ENCODE data around the gene PIK3CD.

PIK3CD gene

DNA sequence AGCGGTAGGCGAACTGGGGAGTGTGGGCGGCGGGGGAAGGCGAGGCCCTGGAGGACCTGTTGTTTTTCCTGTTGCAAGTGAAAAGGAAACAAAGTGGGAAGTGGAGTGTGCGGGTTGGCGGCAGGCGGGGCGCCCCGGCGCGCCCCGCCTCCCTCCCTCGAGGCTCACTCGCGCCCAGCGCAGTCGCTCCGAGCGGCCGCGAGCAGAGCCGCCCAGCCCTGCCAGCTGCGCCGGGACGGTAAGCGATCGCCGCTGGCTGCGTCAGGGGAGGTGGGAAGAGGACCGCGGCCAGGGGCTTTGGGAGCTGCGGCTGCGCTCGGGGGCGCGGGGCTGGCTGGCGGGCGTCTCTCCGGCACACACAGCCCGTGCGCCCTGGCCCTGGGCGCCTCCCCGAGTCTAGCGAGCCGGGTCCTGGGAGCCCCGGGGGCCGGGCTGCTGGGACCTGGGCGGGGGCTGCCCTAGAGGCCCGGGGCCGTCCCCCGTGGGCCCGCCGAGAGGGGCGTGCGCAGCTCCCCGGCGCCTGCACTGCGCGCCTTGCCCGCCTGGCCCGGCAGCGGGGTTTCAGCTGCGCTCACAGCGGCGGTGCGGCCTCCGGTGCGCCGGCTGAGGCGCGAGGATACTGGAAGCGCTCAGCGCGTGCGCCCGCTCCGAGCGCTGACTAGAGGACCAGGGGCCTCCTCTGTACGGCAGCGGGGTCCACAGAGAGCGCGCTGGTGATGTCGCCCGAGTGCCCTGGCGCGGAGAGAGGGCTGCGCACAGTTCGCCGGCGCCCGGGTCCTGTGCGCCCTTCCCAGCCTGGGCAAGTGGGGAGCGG, at the start of gene PIK3CD:
Gene PIK3CD (plus strand): TSS at position 167 of the 814 bp plus-strand sequence. CDS start 58,725 bp downstream, outside the sequence.
- DNase-seq = no peak

DNA sequence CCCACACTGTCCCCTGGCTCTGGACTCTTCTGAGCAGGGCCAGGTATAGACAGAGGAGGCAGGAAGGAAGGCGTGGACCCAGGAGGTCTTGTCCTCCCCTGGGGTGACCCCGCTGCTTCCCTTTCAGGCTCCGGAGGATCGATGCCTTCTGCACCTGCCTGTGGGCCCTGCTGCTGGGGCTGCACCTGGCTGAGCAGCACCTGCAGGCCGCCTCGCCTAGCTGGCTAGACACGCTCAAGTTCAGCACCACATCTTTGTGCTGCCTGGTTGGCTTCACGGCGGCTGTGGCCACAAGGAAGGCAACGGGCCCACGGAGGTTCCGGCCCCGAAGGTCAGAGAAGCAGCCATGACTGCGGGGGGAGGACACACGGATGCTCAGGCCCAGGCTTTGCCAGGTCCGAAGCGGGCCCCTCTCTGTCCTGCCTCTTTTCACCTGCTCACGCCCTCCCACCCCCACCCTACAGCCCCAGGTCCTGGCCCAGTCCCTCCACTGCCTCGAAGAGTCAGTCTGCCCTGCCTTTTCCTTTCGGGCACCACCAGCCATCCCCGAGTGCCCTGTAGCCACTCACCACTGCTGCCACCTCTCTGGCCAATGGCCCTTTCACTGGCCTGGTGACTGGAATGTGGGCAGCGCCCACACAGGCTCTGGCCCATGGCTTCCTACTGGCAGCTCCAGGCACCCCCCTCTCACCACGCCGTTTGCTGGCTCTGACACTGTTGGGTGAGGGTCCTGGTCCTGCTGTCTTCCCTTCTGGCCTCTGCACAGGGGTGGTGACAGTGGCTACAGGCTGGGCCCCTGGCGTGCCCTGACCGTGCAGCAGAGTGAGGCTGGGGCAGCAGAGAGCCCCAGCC, 49.4 kb upstream of the PIK3CD start:
- DNase-seq = no peak

DNA sequence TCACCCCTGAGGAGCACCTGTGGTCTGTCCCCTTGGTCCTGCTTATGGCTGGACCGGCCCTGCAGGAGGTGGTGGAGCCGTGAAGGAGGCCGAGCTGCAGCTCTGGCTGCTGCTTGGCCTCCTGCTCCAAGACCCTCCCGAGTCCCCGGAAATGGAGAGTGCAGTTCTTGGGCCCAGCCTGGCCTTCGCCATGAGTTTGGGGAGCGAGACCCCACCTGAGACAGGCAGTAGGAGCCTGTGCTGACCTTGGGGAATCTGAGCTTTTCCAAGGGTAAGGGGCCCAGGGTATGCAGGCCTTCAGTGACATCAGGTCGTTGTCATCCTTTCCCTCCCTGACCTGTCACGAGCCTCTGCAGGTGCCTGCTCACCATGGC, 48.8 kb upstream of the PIK3CD start:
- no peak for DNase-seq

DNA sequence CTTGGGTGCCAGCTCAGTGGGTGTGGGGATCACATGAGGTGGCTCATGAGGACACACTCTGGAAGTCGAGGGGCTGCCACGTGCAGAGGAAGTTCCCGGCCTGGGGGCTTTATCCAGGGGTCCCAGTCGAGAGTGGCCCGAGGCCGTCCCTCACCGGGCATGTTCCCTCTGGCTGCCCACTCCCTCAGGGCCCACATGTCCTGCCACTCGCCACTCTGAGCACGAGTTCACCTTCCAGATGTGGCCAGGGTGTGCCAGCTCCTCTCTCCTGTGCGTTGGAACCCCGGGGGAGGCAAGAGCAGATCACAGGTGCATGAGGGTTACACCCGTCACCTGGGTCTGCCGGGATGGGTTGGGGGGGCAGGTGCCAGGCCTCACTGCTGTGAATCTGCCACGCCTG, 48.2 kb upstream of the PIK3CD start:
- no peak for DNase-seq

DNA sequence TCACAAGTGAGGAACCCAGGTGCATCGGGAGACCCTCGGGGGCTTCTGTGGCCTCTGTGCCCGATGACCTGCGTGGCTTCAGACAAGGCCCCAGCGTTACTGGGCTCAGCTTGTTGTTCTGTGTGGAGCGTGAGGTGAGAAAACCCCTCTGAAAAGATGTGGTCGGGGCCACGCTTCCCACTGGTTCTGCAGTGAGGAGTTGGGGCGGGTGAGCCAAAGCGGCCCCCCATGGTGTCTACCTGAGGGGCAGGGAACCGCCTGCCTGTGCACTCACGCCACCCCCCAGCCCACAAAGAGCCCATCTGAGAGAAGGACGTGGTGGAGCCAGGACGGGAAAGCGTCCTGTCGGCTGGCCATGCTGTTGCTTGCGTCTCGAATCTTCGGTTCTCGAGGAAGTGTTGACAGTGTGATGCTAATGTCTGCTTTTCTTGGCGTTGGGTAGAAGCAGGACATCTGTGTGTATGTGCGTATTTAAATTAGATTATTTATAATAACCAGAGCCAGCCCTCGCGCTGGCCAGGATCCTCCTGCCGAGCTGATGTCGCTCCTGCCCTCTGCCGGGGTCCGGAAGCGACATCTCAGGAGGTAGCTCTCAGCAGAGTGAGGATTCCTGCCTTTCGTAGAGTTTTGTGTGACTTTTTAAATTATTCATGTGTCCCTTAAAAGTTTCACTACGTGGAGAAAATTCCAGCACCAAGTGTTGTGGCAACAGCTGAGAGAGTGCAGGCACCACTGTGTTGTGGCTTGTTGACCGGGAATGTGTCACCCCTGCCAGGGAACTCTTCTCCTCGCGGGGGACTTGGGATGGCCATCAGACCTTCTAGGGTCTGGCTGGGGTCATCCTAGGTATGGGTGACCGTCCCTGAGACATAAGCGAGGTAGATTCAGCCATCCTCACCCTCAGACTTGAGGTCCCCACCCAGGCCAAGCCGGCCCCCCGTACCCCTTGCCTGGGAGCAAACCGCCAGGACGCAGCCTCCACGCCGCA, 47.5 kb upstream of the PIK3CD start:
- DNase-seq = no peak

DNA sequence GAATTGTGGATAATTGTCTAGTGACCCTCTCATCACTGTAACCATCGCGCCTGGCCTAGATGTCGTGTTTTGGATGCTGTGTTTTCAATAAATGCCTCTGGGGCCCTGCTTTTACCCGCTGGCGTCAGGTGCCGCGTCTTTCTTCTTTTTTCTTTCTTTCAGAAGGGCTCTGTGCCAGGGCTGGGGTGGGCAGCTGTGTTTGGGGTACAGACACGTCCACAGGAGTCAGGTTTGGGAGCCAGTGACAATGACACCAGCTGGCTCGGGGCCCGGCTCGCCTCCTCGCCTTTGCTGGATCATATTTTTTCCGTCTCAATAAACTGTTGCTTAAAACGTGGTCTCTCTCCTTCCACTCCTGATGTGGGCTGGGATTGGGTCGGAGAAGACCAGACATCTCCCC, 46.7 kb upstream of the PIK3CD start:
- DNase-seq = no peak

DNA sequence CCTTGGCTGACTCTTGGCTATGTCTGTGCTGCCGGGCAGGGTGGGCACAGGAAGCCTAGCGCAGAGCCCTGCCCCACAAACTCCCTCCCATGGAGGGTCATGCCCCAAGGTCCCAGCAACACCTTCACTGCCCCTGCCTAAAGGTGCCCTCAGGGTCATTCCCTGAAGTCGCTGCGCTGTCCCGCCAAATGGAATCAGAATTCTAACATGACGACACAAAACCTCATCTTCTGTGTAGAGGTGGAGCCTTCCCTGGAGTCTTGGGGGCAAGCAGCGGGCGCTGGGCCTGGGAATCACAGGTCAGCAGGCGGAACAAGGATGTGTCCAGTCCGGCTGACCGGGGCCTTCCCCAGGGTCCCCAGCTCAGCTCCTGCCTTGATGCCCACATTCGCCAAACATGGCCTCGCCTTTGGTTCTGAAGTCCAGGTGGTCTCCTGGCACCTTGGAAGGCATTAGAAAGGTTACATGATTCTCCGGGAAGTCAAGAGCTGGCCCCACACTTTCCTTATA, 45.5 kb upstream of the PIK3CD start:
- no peak for DNase-seq

DNA sequence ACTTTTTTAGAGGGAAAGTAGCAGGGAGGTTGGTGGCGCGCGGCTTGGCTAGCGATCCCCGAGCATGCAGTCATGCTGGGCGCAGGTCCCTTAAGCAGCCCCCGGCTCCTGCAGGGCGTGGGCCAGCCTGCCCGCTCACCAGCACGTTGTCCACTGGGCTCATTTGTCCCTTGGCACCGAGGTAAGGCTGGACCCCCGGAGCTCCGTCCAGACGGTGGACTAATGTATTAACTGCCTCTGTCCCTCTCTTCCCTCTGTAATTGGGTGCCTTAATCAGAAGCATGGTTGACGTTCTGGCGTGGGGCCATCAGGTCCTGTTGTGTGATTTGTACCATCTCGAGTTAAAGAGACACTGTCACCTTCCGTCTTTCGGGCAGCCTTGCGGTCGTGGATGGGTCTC, 45.1 kb upstream of the PIK3CD start:
- no peak for DNase-seq

DNA sequence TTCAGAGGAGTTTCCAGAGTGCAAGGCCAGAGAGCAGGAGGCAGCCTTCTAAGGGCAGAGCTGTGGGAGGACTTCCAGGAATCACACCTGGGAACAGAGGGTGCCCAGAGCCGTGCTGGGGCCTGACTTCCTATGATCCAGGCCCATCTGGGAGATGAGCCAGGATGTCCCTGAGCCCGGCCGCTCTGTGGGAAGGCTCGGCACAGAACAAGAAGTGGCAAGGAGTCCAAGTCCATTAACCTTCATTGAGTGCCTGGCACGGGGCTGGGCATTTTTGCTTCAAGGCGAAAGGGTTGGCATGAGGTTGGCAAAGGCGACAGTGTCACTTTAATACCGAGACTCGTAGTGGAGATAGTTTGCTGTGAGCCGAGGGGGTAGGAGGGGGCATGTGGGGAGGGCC, 44.6 kb upstream of the PIK3CD start:
- DNase-seq = no peak

DNA sequence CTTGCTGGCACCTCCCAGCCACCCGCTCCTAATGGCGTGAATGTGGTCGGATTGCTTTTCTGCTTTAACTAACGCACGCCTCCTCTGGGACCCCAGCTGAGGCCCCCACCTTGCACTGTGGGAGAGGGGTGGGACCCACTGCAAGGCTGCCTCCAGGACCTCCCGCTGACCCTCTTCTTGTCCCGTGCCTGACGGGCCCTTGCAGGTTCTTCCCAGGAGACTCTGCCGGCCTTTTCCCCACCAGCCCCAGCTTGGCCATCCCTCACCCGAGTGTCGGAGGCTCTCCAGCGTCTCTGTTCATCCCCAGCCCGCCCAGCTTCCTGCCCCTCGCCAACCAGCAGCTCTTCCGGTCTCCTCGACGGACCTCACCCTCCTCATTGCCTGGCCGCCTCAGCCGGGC, 44.2 kb upstream of the PIK3CD start:
- DNase-seq = no peak

DNA sequence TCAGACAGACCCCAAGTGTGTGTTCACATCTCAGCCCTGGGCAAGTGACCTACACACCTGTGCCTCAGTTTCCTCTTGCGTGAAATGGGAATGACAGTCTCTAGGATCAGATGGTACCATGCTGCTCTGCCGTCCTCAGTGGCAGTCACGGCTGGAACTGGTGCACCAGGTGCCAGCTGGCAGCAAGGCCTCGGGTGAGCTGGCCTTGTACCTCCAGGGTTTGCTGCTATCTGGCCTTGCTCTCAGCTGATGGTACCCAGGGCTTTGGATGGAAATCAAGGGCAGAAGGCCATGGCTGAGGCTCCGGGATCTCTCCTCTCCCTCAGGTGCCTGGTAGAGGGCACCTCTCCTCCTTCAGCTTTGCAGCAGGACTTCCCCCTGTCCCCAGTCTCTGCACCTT, 41.5 kb upstream of the PIK3CD start:
- DNase-seq = no peak

DNA sequence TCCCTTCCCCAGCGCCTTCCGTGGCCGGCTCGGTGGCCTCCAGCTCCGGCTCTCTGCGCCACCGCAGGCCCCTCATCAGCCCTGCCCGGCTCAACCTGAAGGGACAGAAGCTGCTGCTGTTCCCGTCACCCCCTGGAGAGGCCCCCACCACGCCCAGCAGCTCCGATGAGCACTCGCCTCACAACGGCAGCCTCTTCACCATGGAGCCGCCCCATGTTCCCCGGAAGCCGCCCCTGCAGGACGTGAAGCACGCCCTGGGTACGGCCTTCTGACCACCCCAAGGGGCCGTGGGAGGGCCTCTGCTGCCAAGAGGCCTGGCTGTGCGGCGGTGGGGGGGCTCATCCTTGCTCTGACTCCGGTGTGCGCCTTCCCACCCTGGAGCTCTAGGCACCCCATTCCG, 41.0 kb upstream of the PIK3CD start:
- DNase-seq = no peak

DNA sequence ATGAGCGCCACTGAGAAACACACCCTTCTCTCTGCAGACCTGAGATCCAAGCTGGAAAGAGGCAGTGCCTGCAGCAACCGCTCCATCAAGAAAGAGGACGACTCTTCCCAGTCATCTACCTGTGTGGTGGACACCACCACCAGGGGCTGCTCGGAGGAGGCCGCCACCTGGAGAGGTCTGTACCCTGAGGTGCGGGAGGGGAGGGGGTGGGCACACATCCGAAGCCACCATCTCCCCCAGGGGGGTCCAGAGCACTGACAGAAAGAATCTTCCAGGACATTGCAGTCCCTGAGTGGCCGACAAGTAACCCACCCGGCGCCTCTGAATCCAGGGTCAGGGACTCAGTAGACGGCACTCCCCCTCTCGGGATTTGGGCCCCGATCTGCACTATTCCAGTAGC, 39.8 kb upstream of the PIK3CD start:
- no peak for DNase-seq

DNA sequence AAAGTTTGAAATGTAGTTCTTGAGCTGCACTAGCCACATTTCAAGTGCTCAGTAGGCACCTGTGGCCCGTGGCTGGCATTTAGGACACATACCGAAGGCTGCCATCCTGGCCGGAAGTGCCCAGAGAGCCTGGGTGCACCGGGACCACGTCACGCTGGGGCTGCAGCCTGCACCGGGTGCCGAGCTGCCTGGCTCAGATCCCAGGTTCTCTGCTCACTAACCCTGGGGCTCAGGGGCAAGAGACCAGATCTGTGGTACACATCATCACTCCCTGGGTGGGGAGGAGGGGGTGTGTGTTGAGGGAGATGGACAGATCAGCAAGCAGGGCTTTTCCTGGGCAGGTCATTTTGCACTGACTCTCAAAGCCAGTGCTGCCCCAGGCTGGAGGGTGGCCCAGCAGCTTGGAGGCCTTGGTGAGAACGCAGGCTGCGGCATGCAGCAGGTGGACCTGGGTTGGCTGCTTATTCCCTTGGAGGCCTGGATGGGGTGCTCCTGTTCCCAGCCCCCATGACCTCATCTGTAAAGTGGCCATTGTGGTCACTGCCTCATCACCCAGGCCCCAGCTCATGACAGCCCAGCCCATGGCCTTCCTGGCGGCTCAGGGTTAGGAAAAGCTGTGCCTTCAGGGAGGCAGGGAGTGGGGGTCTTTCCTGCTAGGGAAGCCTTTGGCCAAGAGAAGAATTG, 39.2 kb upstream of the PIK3CD start:
- DNase-seq = no peak

DNA sequence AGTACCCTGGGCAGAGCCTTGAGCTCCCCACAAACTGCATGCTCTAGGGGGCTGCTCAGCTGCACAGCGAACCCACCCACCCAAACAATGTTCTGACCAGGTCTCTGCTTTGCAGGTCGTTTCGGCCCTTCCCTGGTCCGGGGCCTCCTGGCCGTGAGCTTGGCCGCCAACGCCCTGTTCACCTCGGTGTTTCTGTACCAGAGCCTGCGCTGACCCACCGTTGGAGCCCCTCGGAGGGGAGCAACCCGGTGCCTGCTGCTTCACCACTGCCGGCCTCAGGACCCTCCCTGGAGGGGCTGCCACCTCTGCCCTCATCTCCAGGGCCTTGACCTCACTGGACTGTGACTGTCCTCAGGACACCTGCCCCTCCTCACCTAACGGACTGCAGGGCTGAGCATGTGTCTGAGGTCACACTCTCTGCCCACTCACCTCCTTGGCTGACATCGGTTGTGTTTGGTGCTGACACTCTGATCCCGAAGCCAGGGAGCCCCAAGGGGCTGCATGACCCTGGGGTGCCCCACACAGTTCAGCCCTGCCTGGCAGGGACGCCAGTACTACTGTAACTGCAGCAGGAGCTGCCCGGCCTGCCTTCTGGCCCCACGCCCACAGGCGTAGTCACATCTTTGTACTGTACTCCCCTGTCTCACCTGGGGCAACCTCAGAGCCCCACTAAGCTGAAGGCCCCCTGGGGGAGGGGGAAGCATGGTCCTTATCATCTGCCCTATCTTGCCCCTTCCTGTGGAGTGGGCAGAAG, 38.5 kb upstream of the PIK3CD start:
- no peak for DNase-seq

DNA sequence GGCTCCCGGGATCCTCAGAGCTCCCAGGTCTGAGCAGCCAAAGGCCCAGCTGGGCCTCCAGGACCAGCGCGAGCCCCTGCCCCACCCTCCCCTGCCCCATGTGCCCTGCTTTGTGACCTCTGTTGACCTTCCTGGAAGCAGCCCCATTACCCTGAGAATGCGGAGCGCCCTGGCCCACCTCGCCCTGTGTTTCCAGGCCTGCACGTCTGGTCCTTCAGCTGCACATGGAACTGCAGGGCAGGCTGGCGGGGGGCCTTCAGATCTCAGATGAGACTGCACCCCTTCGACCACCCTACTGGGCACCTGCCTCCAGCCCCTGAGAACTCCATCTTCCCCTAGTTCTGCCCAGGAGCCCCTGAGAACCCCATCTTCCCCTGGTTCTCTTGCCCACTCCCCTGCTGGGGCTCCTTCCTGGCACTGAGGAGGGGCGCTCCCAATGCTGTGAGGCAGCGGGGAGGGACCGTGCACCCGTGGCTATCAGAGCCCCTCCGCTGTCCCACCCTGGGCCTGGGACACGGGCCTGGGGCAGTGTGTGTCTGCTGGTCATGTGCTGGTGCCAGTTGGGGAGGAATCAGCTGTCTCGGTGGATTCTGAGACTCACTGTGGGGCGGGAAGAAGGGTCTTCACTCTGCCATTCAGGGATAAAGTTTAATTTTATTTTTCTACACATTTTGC, 37.8 kb upstream of the PIK3CD start:
- no peak for DNase-seq

DNA sequence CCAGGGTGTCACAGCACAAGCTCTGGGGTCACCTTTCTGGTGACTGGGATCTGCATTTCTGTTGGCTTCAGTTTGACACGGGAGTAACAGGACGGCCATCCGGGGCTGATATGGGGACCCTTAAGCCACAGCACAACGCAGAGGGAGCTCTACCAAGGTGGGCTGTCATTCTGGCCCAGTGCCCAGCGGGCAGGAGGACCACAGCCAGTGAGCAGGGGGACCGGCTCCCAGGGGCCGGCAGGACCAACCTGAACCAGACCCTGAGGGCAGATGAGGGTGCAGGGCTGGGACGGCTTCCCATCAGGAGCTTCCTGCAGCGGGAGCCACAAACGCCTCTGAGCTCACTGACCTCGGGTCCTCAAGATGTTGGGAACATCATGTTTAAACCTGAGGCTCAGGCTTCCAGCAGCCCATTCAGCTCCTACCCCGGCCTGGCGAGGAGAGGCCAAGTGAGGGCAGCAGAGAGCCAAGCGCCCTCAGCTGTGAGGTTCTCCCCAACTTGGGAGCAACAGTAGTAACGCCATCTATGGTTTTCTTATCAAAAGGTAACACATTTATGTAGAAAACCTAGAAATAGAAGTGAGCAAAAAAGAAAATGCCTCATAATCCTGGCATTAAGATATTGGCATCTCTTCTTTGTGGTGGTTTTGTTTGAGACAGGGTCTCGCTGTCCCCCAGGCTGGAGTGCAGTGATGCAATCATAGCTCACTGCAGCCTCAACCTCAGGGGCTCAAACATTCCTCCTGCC, 36.0 kb upstream of the PIK3CD start:
- DNase-seq = no peak

DNA sequence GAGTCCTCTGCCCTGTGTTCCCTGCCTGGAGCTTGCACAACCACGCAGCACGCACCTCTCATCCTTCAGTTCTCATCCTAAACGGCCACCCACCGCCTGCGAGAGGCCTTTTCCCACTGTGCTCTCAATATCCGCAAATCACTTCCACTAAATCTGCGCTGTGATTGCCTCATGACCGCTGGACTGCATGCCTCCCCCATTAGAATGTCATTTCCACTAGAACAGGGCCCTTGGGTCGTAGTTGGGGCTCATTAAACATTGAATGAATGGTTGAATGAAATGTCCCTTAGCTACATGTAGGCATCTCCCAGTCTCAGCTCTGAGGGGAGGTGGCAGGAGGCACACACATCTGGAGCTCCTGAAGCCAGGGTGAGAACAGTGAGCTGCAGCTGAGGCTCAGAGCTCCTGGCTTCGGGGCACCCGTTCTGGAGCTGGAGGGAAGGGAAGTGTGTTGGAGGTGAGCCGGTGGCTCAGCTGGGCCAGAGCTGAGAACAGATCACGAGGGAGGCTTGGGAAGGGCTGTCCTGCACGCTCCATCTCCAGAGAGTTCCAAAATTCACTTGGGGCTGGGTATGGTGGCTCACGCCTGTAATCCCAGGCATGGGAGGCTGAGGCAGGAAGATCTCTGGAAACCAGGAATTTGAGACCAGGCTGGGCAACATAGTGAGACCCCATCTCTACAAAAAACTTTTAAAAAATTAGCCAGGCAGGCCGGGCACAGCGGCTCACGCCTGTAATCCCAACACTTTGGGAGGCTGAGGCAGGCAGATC, 32.4 kb upstream of the PIK3CD start:
- DNase-seq = no peak

DNA sequence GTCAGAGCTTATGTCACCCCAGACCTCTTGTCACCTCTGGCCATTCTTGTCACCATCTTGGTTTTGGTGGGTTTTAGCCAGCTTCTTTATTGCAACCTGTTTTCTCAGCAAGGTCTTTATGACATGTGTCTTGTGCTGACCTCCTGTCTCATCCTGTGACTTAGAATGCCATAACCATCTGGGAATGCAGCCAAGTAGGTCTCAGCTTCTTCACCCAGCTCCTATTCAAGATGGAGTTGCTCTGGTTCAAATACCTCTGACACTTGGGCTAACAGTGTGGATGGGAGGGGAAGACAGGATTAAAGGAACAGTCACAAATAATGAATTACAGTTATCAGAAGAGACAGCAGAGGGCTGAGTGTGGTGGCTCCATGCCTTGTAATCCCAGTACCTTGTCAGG, 30.5 kb upstream of the PIK3CD start:
- no peak for DNase-seq

Measured in NCI-H2107 (cell line).